Measurements from ENCODE around the gene CBLB. TPM values are rescaled to one million over a fixed set of nuclear protein-coding genes. Genes with fewer than 3 reads are reported as not detected.

The CBLB gene
- total and polyA plus RNA-seq, 9 of the 15 experiments (the other 6 are each of a cell fraction or from before 2014, with no cell fraction given) = 1.8 to 8.1 (median 5.3) TPM

DNA sequence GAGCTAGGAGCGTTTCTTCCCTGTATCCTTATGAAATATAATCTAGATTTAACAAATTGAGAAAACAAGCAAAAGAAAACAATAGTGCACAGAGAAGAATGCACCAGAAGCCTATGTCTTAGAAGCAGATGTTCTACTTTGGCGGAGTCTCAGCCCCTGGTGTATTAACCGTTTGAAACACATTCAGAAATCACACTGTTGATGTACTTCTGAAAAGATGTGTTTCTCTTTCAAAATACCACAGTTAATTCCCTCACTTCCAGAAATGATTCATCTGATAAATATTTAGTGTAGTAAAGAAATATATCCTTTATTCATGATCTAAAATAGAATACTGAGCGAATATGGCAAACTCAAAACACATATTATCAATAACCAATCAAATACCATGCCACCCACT is 77.7 kb downstream of the CBLB start:
- FAIRE-seq = no peak
- H3K27ac ChIP-seq (ENCODE audit: extremely low read depth, low read depth, low read length) = no peak overlapping the region
- POLR2A ChIA-PET = no interaction called here

DNA sequence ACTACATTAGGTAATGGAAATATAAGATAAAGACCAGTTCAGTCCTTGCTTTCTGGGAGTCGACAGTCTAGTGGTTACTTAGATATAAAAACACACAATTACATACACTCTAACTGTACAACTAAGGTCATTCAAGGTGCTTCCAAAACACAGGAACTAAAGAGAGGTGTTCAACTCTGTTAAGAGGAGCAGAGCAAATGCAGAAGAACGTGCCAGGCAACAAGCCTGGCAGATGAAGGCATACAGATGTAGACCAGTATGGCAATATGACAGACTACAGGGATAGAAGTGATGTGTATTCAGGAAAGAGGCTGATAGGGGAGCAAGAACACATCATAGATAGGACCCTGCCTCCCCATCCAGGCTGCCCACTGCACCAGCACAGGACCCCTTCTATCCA is 78.3 kb downstream of the CBLB start:
- POLR2A ChIA-PET = no interaction called here
- Histone ChIP-seq H3K27ac (ENCODE audit: extremely low read depth, low read depth, low read length) (no peak overlapping the region), H3K4me3 (no peak overlapping the region), H4K20me1 (replicated peaks; ENCODE audit: control insufficient read depth, insufficient read depth, low read length) (no peaks in the 10 kb centered on the region), H3K79me2 (ENCODE audit: control insufficient read depth, insufficient read depth, low read length) (no peaks in the 10 kb centered on the region), H3K9ac (ENCODE audit: insufficient read depth in 1 of 2, low read depth in 2 of 2, low read length in 2 of 2) (no peak overlapping the region), H3K9me3 (replicated peaks; ENCODE audit: control insufficient read depth, insufficient read depth, low read depth, low read length) (no peaks in the 10 kb centered on the region), H3K9me1 (ENCODE audit: control insufficient read depth, insufficient read depth, low read length) (no peaks in the 10 kb centered on the region), H3K36me3 (ENCODE audit: control insufficient read depth, insufficient read depth, low read length) (no peaks in the 10 kb centered on the region), H3K4me1 (replicated peaks in 1 of 2; ENCODE audit: control insufficient read depth in 2 of 2, insufficient read depth in 2 of 2, low read length in 2 of 2) (no peaks in the 10 kb centered on the region), H3K27me3 (ENCODE audit: control insufficient read depth in 2 of 2, insufficient read depth in 2 of 2, low read length in 2 of 2) (no peaks in the 10 kb centered on the region), H3K4me2 (ENCODE audit: insufficient read depth, low read length) (no peak overlapping the region), H2AFZ (ENCODE audit: low read depth, low read length) (no peak overlapping the region)
- in situ Hi-C loops (cut with MboI) = no loop called here
- intact Hi-C loops (cut with micrococcal nuclease) = no loop called here
- WGBS (ENCODE audit: insufficient coverage, low coverage, missing lambda C conversion rate) = 11% methylated on average over 2 of the region's 2 CpGs
- ATAC-seq = no peak
- TF ChIP-seq, protein P1, sequence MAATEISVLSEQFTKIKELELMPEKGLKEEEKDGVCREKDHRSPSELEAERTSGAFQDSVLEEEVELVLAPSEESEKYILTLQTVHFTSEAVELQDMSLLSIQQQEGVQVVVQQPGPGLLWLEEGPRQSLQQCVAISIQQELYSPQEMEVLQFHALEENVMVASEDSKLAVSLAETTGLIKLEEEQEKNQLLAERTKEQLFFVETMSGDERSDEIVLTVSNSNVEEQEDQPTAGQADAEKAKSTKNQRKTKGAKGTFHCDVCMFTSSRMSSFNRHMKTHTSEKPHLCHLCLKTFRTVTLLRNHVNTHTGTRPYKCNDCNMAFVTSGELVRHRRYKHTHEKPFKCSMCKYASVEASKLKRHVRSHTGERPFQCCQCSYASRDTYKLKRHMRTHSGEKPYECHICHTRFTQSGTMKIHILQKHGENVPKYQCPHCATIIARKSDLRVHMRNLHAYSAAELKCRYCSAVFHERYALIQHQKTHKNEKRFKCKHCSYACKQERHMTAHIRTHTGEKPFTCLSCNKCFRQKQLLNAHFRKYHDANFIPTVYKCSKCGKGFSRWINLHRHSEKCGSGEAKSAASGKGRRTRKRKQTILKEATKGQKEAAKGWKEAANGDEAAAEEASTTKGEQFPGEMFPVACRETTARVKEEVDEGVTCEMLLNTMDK (IDR thresholded peaks at IDR 0.05; ENCODE audit: borderline replicate concordance, insufficient read depth, low read depth, low read length, poor library complexity, severe bottlenecking) = no peak
- TF ChIP-seq, protein P2, sequence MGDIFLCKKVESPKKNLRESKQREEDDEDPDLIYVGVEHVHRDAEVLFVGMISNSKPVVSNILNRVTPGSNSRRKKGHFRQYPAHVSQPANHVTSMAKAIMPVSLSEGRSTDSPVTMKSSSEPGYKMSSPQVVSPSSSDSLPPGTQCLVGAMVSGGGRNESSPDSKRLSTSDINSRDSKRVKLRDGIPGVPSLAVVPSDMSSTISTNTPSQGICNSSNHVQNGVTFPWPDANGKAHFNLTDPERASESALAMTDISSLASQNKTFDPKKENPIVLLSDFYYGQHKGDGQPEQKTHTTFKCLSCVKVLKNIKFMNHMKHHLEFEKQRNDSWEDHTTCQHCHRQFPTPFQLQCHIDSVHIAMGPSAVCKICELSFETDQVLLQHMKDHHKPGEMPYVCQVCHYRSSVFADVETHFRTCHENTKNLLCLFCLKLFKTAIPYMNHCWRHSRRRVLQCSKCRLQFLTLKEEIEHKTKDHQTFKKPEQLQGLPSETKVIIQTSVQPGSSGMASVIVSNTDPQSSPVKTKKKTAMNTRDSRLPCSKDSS (IDR thresholded peaks at IDR 0.05; ENCODE audit: low read depth, partially characterized antibody) = no peak
- no peak for DNase-seq (ENCODE audit: extremely low read depth in 1 of 4, low spot score in 3 of 4)
- FAIRE-seq = no peak
- CTCF ChIA-PET (ENCODE audit: low intra/inter-chr PET ratio) = no interaction called here
- no TSS peak for BruUV-seq (replicated peaks)

More for the DNA sequence above, 77.7 kb downstream of the CBLB start:
- Histone ChIP-seq H3K27me3 (ENCODE audit: control insufficient read depth in 2 of 2, insufficient read depth in 2 of 2, low read length in 2 of 2) (no peaks in the 10 kb centered on the region), H3K4me2 (ENCODE audit: insufficient read depth, low read length) (no peak overlapping the region), H3K9me3 (replicated peaks; ENCODE audit: control insufficient read depth, insufficient read depth, low read depth, low read length) (no peaks in the 10 kb centered on the region), H3K9me1 (ENCODE audit: control insufficient read depth, insufficient read depth, low read length) (no peaks in the 10 kb centered on the region), H3K79me2 (ENCODE audit: control insufficient read depth, insufficient read depth, low read length) (no peaks in the 10 kb centered on the region), H3K36me3 (ENCODE audit: control insufficient read depth, insufficient read depth, low read length) (no peaks in the 10 kb centered on the region), H2AFZ (ENCODE audit: low read depth, low read length) (no peak overlapping the region), H3K9ac (ENCODE audit: insufficient read depth in 1 of 2, low read depth in 2 of 2, low read length in 2 of 2) (no peak overlapping the region), H4K20me1 (replicated peaks; ENCODE audit: control insufficient read depth, insufficient read depth, low read length) (no peaks in the 10 kb centered on the region), H3K4me1 (replicated peaks in 1 of 2; ENCODE audit: control insufficient read depth in 2 of 2, insufficient read depth in 2 of 2, low read length in 2 of 2) (no peaks in the 10 kb centered on the region), H3K4me3 (no peak overlapping the region)
- in situ Hi-C loops (cut with MboI) = no loop called here
- intact Hi-C loops (cut with micrococcal nuclease) = no loop called here
- no peak for ATAC-seq
- CTCF ChIA-PET (ENCODE audit: low intra/inter-chr PET ratio) = no interaction called here
- 55% methylated on average over 4 of the region's 4 CpGs for WGBS (ENCODE audit: insufficient coverage, low coverage, missing lambda C conversion rate)
- DNase-seq (ENCODE audit: extremely low read depth in 1 of 4, low spot score in 3 of 4) = no peak
- no peak for TF ChIP-seq FOXP1 (CRISPR knock-in tag; IDR thresholded peaks at IDR 0.05)
- TF ChIP-seq ZFP36 (IDR thresholded peaks at IDR 0.05; ENCODE audit: low read depth, low read length, partially characterized antibody) = no peak
- TF ChIP-seq GATA2 (CRISPR knock-in tag; IDR thresholded peaks at IDR 0.05) = no peak
- TF ChIP-seq RFX1 (IDR thresholded peaks at IDR 0.05) = no peak
- no peak for TF ChIP-seq XRCC4 (IDR thresholded peaks at IDR 0.05; ENCODE audit: extremely low read depth, insufficient read depth, insufficient read length)
- no peak for TF ChIP-seq BRD4 (IDR thresholded peaks at IDR 0.05)
- TF ChIP-seq SMAD3 (CRISPR knock-in tag; conservative IDR thresholded peaks at IDR 0.05) = no peak
- BruUV-seq (replicated peaks) = no TSS peak

All from K562 (cell line).